MM.1S (cell line): ENCODE measurements around the gene CNTN5.

Experiments used
- DNase-seq: peaks from one replicate; pipeline ENCODE4 v3.0.0-alpha.2; 2015
- H2AFZ ChIP-seq: fragments of 300-600 bp; sonication (generic); 2 replicates; pipeline ENCODE4 v1.6.0; 2016; ENCODE audit warnings: antibody characterized with exemption, low read length
- H3F3A ChIP-seq: fragments of 300-600 bp; sonication (generic); 2 replicates; pipeline ENCODE4 v1.6.1; 2016; ENCODE audit warnings: mild to moderate bottlenecking, antibody characterized with exemption, low read length, moderate library complexity, mixed read lengths; ENCODE audit not compliant: insufficient read depth
- H3K27ac ChIP-seq: fragments of 300-600 bp; sonication (generic); 2 replicates; pipeline ENCODE4 v1.5.1; 2016; ENCODE audit warnings: mild to moderate bottlenecking, low read length
- H3K27me3 ChIP-seq: fragments of 300-600 bp; sonication (generic); replicated peaks from 2 replicates; pipeline ENCODE4 v1.6.0; 2016; ENCODE audit warnings: low read length; ENCODE audit not compliant: insufficient read depth
- H3K36me3 ChIP-seq: fragments of 300-600 bp; sonication (generic); replicated peaks from 2 replicates; pipeline ENCODE4 v1.6.1; 2016; ENCODE audit warnings: mild to moderate bottlenecking, low read length, mixed read lengths; ENCODE audit not compliant: insufficient read depth
- H3K4me1 ChIP-seq: fragments of 300-600 bp; sonication (generic); 2 replicates; pipeline ENCODE4 v1.6.1; 2016; ENCODE audit warnings: low read length, mixed read lengths
- H3K4me2 ChIP-seq: fragments of 300-600 bp; sonication (generic); 2 replicates; pipeline ENCODE4 v1.6.0; 2016; ENCODE audit warnings: low read depth, low read length
- H3K4me3 ChIP-seq: fragments of 300-600 bp; sonication (generic); 2 replicates; pipeline ENCODE4 v1.5.1; 2016; ENCODE audit warnings: low read length, mixed read lengths
- H3K79me2 ChIP-seq: fragments of 300-600 bp; sonication (generic); 2 replicates; pipeline ENCODE4 v1.6.1; 2016; ENCODE audit warnings: mixed run types, low read length, mixed read lengths
- H3K9ac ChIP-seq: fragments of 300-600 bp; sonication (generic); 2 replicates; pipeline ENCODE4 v1.6.1; 2016; ENCODE audit warnings: low read length, mixed read lengths
- H3K9me2 ChIP-seq: fragments of 300-600 bp; sonication (generic); replicated peaks from 2 replicates; pipeline ENCODE4 v1.6.1; 2016; ENCODE audit warnings: mild to moderate bottlenecking, low read length, mixed read lengths; ENCODE audit not compliant: insufficient read depth
- H3K9me3 ChIP-seq: fragments of 300-600 bp; sonication (generic); replicated peaks from 2 replicates; pipeline ENCODE4 v1.6.1; 2016; ENCODE audit warnings: mild to moderate bottlenecking, low read length, mixed read lengths; ENCODE audit not compliant: insufficient read depth
- H4K20me1 ChIP-seq: fragments of 300-600 bp; sonication (generic); 2 replicates; pipeline ENCODE4 v1.6.1; 2016; ENCODE audit warnings: mild to moderate bottlenecking, low read length, moderate library complexity, mixed read lengths; ENCODE audit not compliant: insufficient read depth
- EZH2 ChIP-seq: fragments of 300-600 bp; sonication (generic); optimal IDR thresholded peaks from 2 replicates; pipeline ENCODE3; 2017; ENCODE audit warnings: low read depth, mild to moderate bottlenecking, antibody characterized with exemption, low read length, mixed read lengths
- EZH2phosphoT487 ChIP-seq: fragments of 300-600 bp; sonication (generic); IDR thresholded peaks from 2 replicates; pipeline ENCODE4 v1.6.1; 2018; ENCODE audit warnings: antibody characterized with exemption, low read length
- TF ChIP-seq, protein P1 (sequence below): fragments of 300-600 bp; sonication (generic); IDR thresholded peaks from 2 replicates; pipeline ENCODE4 v1.5.1; 2016; ENCODE audit warnings: antibody characterized with exemption, low read length, mixed read lengths

Gene CNTN5

DNA sequence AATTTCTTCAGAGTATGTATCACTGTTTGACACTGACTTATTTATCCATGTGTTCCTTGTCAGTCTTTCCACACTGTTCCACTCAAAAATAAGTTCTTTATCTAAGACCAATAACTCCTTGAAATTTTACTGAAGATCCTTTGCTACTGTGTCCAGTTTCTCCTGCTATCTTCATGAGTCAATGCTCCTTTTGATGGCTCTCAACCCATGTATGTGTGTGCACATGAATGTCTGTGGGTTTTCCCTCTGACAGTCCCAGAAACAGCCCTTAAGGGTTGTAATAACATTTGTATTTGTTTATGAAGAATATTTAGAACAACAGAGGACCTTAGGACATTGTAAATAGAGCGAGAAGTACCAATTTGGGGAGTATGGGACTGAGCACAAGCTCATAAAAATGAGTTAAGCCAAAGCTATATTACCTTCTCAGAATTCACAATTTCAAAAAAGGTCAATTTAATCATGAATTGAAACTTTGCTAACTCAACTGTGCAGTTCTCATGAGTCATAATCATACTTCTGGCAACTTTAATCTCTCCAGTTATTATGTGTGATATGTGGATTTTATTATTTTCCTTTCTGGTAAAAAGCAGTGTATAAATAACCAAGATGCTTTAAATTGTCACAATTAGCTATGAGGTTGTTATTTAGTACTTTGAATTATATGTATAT lies 533.6 kb downstream of the CNTN5 start:
- Histone ChIP-seq H3K36me3 (no peaks in the 10 kb centered on the region), H3K9ac (no peak overlapping the region), H3K79me2 (no peaks in the 10 kb centered on the region), H3K27ac (no peak overlapping the region), H3K9me3 (no peaks in the 10 kb centered on the region), H3K9me2 (no peaks in the 10 kb centered on the region), H3K4me1 (no peaks in the 10 kb centered on the region), H3F3A (no peaks in the 10 kb centered on the region), H3K4me2 (no peak overlapping the region), H2AFZ (no peak overlapping the region), H4K20me1 (no peaks in the 10 kb centered on the region), H3K27me3 (no peaks in the 10 kb centered on the region), H3K4me3 (no peak overlapping the region)
- DNase-seq: no peak
- TF ChIP-seq EZH2: no peak
- no peak for TF ChIP-seq EZH2phosphoT487
- TF ChIP-seq, protein P1, sequence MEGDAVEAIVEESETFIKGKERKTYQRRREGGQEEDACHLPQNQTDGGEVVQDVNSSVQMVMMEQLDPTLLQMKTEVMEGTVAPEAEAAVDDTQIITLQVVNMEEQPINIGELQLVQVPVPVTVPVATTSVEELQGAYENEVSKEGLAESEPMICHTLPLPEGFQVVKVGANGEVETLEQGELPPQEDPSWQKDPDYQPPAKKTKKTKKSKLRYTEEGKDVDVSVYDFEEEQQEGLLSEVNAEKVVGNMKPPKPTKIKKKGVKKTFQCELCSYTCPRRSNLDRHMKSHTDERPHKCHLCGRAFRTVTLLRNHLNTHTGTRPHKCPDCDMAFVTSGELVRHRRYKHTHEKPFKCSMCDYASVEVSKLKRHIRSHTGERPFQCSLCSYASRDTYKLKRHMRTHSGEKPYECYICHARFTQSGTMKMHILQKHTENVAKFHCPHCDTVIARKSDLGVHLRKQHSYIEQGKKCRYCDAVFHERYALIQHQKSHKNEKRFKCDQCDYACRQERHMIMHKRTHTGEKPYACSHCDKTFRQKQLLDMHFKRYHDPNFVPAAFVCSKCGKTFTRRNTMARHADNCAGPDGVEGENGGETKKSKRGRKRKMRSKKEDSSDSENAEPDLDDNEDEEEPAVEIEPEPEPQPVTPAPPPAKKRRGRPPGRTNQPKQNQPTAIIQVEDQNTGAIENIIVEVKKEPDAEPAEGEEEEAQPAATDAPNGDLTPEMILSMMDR: no peak

DNA sequence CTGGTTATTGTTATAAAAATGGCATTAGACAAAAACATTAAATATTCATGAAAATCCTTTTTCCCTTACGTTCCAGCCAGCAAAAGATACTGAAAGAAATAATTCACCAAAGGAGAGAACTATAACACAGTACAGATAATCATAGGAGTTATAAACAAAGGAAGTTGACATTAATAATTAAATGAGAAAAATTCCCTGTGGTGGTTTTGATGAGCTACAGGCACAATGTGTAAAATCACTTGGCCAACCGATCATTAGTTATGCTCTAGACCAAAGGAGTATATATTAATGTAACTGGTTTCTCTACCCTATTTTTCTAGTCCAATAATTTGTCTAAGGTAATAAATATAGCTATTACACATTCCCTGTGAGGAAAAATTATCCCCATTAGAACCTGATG lies 534.7 kb downstream of the CNTN5 start:
- Histone ChIP-seq H3K9me2 (no peaks in the 10 kb centered on the region), H3K4me3 (no peak overlapping the region), H3K9me3 (no peaks in the 10 kb centered on the region), H3K27me3 (no peaks in the 10 kb centered on the region), H3K36me3 (no peaks in the 10 kb centered on the region), H3K4me1 (no peaks in the 10 kb centered on the region), H2AFZ (no peak overlapping the region), H3K4me2 (no peak overlapping the region), H4K20me1 (no peaks in the 10 kb centered on the region), H3F3A (no peaks in the 10 kb centered on the region), H3K79me2 (no peaks in the 10 kb centered on the region), H3K27ac (no peak overlapping the region), H3K9ac (no peak overlapping the region)
- TF ChIP-seq EZH2phosphoT487 (no peak), EZH2 (no peak)
- TF ChIP-seq, protein P1: no peak
- no peak for DNase-seq

DNA sequence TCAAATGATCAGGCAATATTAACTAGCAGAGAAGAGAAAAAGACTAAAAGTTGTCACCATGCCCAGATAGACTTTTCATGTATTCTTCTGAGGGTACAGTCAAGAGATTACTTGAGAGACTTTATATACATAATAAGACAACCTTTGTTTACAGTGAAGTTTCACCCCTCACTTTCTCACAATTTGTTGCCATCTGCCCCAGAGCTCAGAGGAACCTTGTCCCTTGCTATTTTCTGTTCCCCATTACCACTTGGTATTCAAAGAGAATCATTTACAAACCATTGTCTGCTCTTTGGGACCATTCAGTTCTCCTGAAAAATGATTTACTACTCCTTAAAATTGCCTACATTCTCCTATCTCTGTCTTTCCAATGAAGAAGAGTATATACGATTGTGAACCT lies 544.6 kb downstream of the CNTN5 start:
- Histone ChIP-seq H3K9me2 (no peaks in the 10 kb centered on the region), H3K4me1 (no peaks in the 10 kb centered on the region), H3K4me2 (no peak overlapping the region), H3F3A (no peaks in the 10 kb centered on the region), H3K9me3 (no peaks in the 10 kb centered on the region), H2AFZ (no peak overlapping the region), H3K9ac (no peak overlapping the region), H3K79me2 (no peaks in the 10 kb centered on the region), H3K27ac (no peak overlapping the region), H3K27me3 (no peaks in the 10 kb centered on the region), H3K36me3 (no peaks in the 10 kb centered on the region), H4K20me1 (no peaks in the 10 kb centered on the region), H3K4me3 (no peak overlapping the region)
- DNase-seq: no peak
- TF ChIP-seq EZH2phosphoT487 (no peak), EZH2 (no peak)
- TF ChIP-seq, protein P1: no peak
